MM.1S (cell line): ENCODE results near the gene ARHGAP26.

Source experiments
- DNase-seq: peaks from one replicate; pipeline ENCODE4 v3.0.0-alpha.2; 2015
- H2AFZ ChIP-seq: fragments of 300-600 bp; sonication (generic); 2 replicates; pipeline ENCODE4 v1.6.0; 2016; ENCODE audit warnings: antibody characterized with exemption, low read length
- H3F3A ChIP-seq: fragments of 300-600 bp; sonication (generic); 2 replicates; pipeline ENCODE4 v1.6.1; 2016; ENCODE audit warnings: mild to moderate bottlenecking, antibody characterized with exemption, low read length, moderate library complexity, mixed read lengths; ENCODE audit not compliant: insufficient read depth
- H3K27ac ChIP-seq: fragments of 300-600 bp; sonication (generic); 2 replicates; pipeline ENCODE4 v1.5.1; 2016; ENCODE audit warnings: mild to moderate bottlenecking, low read length
- H3K27me3 ChIP-seq: fragments of 300-600 bp; sonication (generic); replicated peaks from 2 replicates; pipeline ENCODE4 v1.6.0; 2016; ENCODE audit warnings: low read length; ENCODE audit not compliant: insufficient read depth
- H3K36me3 ChIP-seq: fragments of 300-600 bp; sonication (generic); replicated peaks from 2 replicates; pipeline ENCODE4 v1.6.1; 2016; ENCODE audit warnings: mild to moderate bottlenecking, low read length, mixed read lengths; ENCODE audit not compliant: insufficient read depth
- H3K4me1 ChIP-seq: fragments of 300-600 bp; sonication (generic); 2 replicates; pipeline ENCODE4 v1.6.1; 2016; ENCODE audit warnings: low read length, mixed read lengths
- H3K4me2 ChIP-seq: fragments of 300-600 bp; sonication (generic); 2 replicates; pipeline ENCODE4 v1.6.0; 2016; ENCODE audit warnings: low read depth, low read length
- H3K4me3 ChIP-seq: fragments of 300-600 bp; sonication (generic); 2 replicates; pipeline ENCODE4 v1.5.1; 2016; ENCODE audit warnings: low read length, mixed read lengths
- H3K79me2 ChIP-seq: fragments of 300-600 bp; sonication (generic); 2 replicates; pipeline ENCODE4 v1.6.1; 2016; ENCODE audit warnings: mixed run types, low read length, mixed read lengths
- H3K9ac ChIP-seq: fragments of 300-600 bp; sonication (generic); 2 replicates; pipeline ENCODE4 v1.6.1; 2016; ENCODE audit warnings: low read length, mixed read lengths
- H3K9me2 ChIP-seq: fragments of 300-600 bp; sonication (generic); replicated peaks from 2 replicates; pipeline ENCODE4 v1.6.1; 2016; ENCODE audit warnings: mild to moderate bottlenecking, low read length, mixed read lengths; ENCODE audit not compliant: insufficient read depth
- H3K9me3 ChIP-seq: fragments of 300-600 bp; sonication (generic); replicated peaks from 2 replicates; pipeline ENCODE4 v1.6.1; 2016; ENCODE audit warnings: mild to moderate bottlenecking, low read length, mixed read lengths; ENCODE audit not compliant: insufficient read depth
- H4K20me1 ChIP-seq: fragments of 300-600 bp; sonication (generic); 2 replicates; pipeline ENCODE4 v1.6.1; 2016; ENCODE audit warnings: mild to moderate bottlenecking, low read length, moderate library complexity, mixed read lengths; ENCODE audit not compliant: insufficient read depth
- CTCF ChIP-seq: fragments of 300-600 bp; sonication (generic); IDR thresholded peaks from 2 replicates; pipeline ENCODE4 v1.5.1; 2016; ENCODE audit warnings: antibody characterized with exemption, low read length, mixed read lengths
- EZH2 ChIP-seq: fragments of 300-600 bp; sonication (generic); optimal IDR thresholded peaks from 2 replicates; pipeline ENCODE3; 2017; ENCODE audit warnings: low read depth, mild to moderate bottlenecking, antibody characterized with exemption, low read length, mixed read lengths
- EZH2phosphoT487 ChIP-seq: fragments of 300-600 bp; sonication (generic); IDR thresholded peaks from 2 replicates; pipeline ENCODE4 v1.6.1; 2018; ENCODE audit warnings: antibody characterized with exemption, low read length

ARHGAP26 gene

GRCh38 chr5:143017541-143017940 is 247.4 kb downstream of the ARHGAP26 start:
- H3F3A ChIP-seq, result no peaks in the 10 kb centered on the region
- H3K27ac ChIP-seq, result no peak overlapping the region
- H3K36me3 ChIP-seq, result no peaks in the 10 kb centered on the region
- no peak for TF ChIP-seq EZH2
- TF ChIP-seq EZH2phosphoT487, result no peak
- no peak for TF ChIP-seq CTCF
- H3K9me3 ChIP-seq, result no peaks in the 10 kb centered on the region
- no peak overlapping the region for H3K9ac ChIP-seq
- H3K4me1 ChIP-seq, result no peaks in the 10 kb centered on the region
- DNase-seq, result no peak
- H3K27me3 ChIP-seq, result no peaks in the 10 kb centered on the region
- H3K79me2 ChIP-seq, result no peaks in the 10 kb centered on the region
- H2AFZ ChIP-seq, result no peak overlapping the region
- H3K4me2 ChIP-seq, result no peak overlapping the region
- no peak overlapping the region for H3K4me3 ChIP-seq
- H3K9me2 ChIP-seq, result no peaks in the 10 kb centered on the region
- H4K20me1 ChIP-seq, result no peaks in the 10 kb centered on the region

- H3K9me3 ChIP-seq, result no peaks in the 10 kb centered on the region
- no peak overlapping the region for H3K9ac ChIP-seq
- H3K27me3 ChIP-seq, result no peaks in the 10 kb centered on the region
- H3F3A ChIP-seq, result no peaks in the 10 kb centered on the region
- no peak overlapping the region for H2AFZ ChIP-seq
- H3K36me3 ChIP-seq, result no peaks in the 10 kb centered on the region
- no peak overlapping the region for H3K4me2 ChIP-seq
- DNase-seq, result no peak
- no peak overlapping the region for H3K4me3 ChIP-seq
- no peaks in the 10 kb centered on the region for H3K4me1 ChIP-seq
- H4K20me1 ChIP-seq, result no peaks in the 10 kb centered on the region
- TF ChIP-seq CTCF (no peak), EZH2 (no peak), EZH2phosphoT487 (no peak)
- no peaks in the 10 kb centered on the region for H3K9me2 ChIP-seq
- H3K27ac ChIP-seq, result no peak overlapping the region
- no peaks in the 10 kb centered on the region for H3K79me2 ChIP-seq
Measured at GRCh38 chr5:143017992-143018391, 247.8 kb downstream of the ARHGAP26 start.

GRCh38 chr5:143019157-143019556 is 249.0 kb downstream of the ARHGAP26 start:
- no peak overlapping the region for H3K9ac ChIP-seq
- no peaks in the 10 kb centered on the region for H3K9me3 ChIP-seq

More at GRCh38 chr5:143019157-143019556, 249.0 kb downstream of the ARHGAP26 start:
- no peak for DNase-seq
- H3K27ac ChIP-seq, result no peak overlapping the region
- H3K4me3 ChIP-seq, result no peak overlapping the region
- no peaks in the 10 kb centered on the region for H4K20me1 ChIP-seq
- TF ChIP-seq EZH2 (no peak), CTCF (no peak), EZH2phosphoT487 (no peak)
- no peaks in the 10 kb centered on the region for H3K9me2 ChIP-seq
- H2AFZ ChIP-seq, result no peak overlapping the region
- H3K27me3 ChIP-seq, result no peaks in the 10 kb centered on the region
- H3K4me1 ChIP-seq, result no peaks in the 10 kb centered on the region
- no peaks in the 10 kb centered on the region for H3K79me2 ChIP-seq
- no peaks in the 10 kb centered on the region for H3K36me3 ChIP-seq
- no peaks in the 10 kb centered on the region for H3F3A ChIP-seq
- no peak overlapping the region for H3K4me2 ChIP-seq
